GM19328 (cell line): ENCODE measurements around the gene C16orf95.

Experiments used
- ATAC-seq: cut with Tn5 transposase; IDR thresholded peaks from one replicate; pipeline ENCODE4 v1.9.1; 2021; ENCODE audit warnings: mild to moderate bottlenecking, moderate library complexity; ENCODE audit not compliant: unreplicated experiment

The C16orf95 gene

GRCh38 chr16:87295661-87296531 is 21.3 kb downstream of the C16orf95 start:
- ATAC-seq, result no peak

GRCh38 chr16:87295259-87295658 is 21.9 kb downstream of the C16orf95 start:
- ATAC-seq, result no peak

- no peak for ATAC-seq
Measured at GRCh38 chr16:87293990-87294389, 23.2 kb downstream of the C16orf95 start.

GRCh38 chr16:87291944-87292343 is 25.2 kb downstream of the C16orf95 start:
- ATAC-seq, result no peak

GRCh38 chr16:87288753-87289362 is 28.3 kb downstream of the C16orf95 start:
- ATAC-seq, result no peak

- no peak for ATAC-seq
Measured at GRCh38 chr16:87286839-87287626, 30.2 kb downstream of the C16orf95 start.

GRCh38 chr16:87284183-87284582 is 33.0 kb downstream of the C16orf95 start:
- no peak for ATAC-seq

GRCh38 chr16:87279094-87279658 is 38.0 kb downstream of the C16orf95 start:
- ATAC-seq, result no peak

- no peak for ATAC-seq
Measured at GRCh38 chr16:87278191-87279093, 38.8 kb downstream of the C16orf95 start.

GRCh38 chr16:87276924-87277323 is 40.3 kb downstream of the C16orf95 start:
- no peak for ATAC-seq

GRCh38 chr16:87276091-87276701 is 41.0 kb downstream of the C16orf95 start:
- no peak for ATAC-seq

- no peak for ATAC-seq
Measured at GRCh38 chr16:87274794-87275193, 42.4 kb downstream of the C16orf95 start.

- ATAC-seq, result no peak
Measured at GRCh38 chr16:87273471-87274030, 43.6 kb downstream of the C16orf95 start.

- no peak for ATAC-seq
Measured at GRCh38 chr16:87271256-87271655, 45.9 kb downstream of the C16orf95 start.

- no peak for ATAC-seq
Measured at GRCh38 chr16:87267566-87267965, 49.6 kb downstream of the C16orf95 start.

- no peak for ATAC-seq
Measured at GRCh38 chr16:87266846-87267245, 50.3 kb downstream of the C16orf95 start.

GRCh38 chr16:87265261-87265660 is 51.9 kb downstream of the C16orf95 start:
- ATAC-seq, result no peak

- ATAC-seq, result no peak
Measured at GRCh38 chr16:87264634-87265033, 52.6 kb downstream of the C16orf95 start.

GRCh38 chr16:87263418-87264052 is 53.7 kb downstream of the C16orf95 start:
- ATAC-seq, result no peak
